HG03108 (cell line): ENCODE data around the gene ST6GALNAC6.
"Not testable (repeated sequence)": the region's sequence is repeated elsewhere in the genome, so short reads cannot be mapped to it uniquely, and the experiment has no call there.

ENCODE experiments used
- ATAC-seq: cut with Tn5 transposase; IDR thresholded peaks from one replicate; pipeline ENCODE4 v1.9.1; 2021; ENCODE audit warnings: moderate library complexity; ENCODE audit not compliant: unreplicated experiment

ST6GALNAC6 gene

DNA sequence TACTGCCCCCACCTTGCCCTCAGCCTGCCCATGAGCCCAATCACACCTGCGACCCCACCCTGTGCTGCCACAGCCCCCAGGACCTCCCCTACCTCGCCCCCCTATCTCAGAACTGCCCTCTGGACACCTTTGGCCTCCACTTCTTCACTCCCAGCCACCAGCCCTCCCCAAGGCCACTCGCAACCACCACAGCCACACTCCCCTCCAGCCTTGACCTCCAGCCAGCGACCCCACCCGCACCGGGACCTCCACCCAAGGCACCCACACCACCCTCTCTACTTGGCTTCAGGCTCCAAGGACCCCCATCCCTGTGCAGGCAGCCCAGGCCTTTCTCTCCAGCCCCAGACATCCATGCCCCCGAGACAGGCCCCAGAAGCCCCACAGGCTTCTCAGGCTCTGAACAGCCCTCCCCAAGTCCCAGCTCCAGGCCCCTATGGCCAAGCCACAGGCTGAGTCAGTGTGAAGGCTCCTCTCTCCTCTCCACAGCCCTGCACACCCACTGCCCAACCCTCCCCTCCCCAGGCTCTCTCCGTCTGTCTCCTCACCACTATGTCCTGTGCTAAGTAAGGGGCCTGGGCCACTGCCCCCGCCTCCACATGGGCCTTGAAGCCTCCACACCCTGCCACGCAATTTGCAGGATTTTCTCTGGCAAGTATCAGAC lies 24.0 kb downstream of the ST6GALNAC6 start:
- ATAC-seq = no peak

DNA sequence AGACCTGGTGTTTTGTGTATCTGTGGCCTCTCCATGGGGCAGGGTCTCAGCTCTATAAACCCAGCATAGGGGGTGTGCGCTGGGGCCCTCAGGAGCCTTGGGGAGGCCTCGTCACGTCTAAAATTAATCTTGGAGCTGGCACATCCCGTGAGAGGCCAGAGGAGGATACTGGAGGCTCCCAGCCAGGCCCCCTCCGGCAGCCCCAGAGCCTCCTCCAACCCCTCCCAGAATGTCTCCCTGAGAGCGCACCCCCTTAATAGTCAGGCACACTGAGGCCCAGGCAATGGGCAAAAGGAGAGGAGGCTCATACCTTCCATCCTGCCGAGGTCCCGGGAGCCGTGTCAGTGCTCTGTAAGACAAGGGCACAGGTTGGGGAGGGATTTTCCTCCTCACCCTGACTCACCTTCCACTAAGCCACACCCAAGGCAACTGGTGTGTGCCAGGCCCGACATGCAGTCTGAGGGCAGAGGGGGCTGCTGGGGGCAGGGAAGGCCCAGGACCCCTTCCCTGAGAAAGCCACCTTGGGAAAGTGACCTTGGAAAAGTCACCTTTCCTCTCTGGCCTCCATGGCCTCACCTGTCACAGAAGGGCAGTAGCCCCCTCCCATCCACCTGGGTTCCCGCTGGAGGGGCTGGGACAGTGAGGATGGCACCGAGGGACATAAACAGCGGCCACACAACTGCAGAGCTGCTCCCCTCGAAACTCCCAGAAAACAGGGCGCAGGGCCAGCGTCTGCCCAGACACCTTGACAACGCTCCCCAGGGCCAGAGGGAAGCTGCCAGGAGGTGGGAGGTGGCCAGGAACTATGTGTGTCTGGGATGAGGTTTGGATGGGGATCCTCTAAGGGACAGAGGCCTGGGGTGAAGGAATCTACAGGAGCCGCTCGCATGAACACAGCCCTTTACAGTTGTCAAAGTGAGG lies 24.8 kb downstream of the ST6GALNAC6 start:
- no peak for ATAC-seq

GRCh38 chr9:127873886-127874285 lies 25.5 kb downstream of the ST6GALNAC6 start:
- ATAC-seq = no peak

- ATAC-seq = no peak
These were observed 26.1 kb downstream of the ST6GALNAC6 start for GRCh38 chr9:127873223-127873691.

GRCh38 chr9:127872369-127873222 lies 26.8 kb downstream of the ST6GALNAC6 start:
- no peak for ATAC-seq

GRCh38 chr9:127871531-127871930 lies 27.9 kb downstream of the ST6GALNAC6 start:
- no peak for ATAC-seq

DNA sequence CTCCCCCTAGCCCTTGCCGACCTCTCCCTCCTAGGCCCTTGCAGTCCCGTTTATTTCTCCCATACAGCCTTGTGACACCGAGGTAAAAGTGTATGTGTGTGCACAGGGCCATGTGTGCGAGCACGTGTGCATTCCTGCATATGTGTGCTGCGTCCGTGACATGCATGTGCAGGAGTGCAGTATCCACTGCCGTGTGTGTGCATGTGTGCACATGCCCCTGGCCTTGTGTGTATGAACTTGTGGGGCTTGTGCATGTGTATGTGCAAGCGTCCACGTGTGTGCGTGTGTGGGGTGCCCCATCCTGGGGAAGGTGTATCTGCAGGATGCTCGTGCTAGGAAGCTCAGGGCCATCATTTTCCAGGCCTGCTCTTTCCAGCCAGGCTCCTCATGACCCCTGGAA lies 28.5 kb downstream of the ST6GALNAC6 start:
- no peak for ATAC-seq

GRCh38 chr9:127870153-127870491 lies 29.3 kb downstream of the ST6GALNAC6 start:
- ATAC-seq = not testable (repeated sequence)

GRCh38 chr9:127869310-127870152 lies 29.9 kb downstream of the ST6GALNAC6 start:
- no peak for ATAC-seq

GRCh38 chr9:127868278-127868902 lies 31.0 kb downstream of the ST6GALNAC6 start:
- no peak for ATAC-seq

- ATAC-seq = no peak
These were observed 31.8 kb downstream of the ST6GALNAC6 start for GRCh38 chr9:127867356-127868277.

- ATAC-seq = no peak
These were observed 32.9 kb downstream of the ST6GALNAC6 start for GRCh38 chr9:127866535-127866934.

- ATAC-seq = no peak
These were observed 33.5 kb downstream of the ST6GALNAC6 start for GRCh38 chr9:127865645-127866464.

DNA sequence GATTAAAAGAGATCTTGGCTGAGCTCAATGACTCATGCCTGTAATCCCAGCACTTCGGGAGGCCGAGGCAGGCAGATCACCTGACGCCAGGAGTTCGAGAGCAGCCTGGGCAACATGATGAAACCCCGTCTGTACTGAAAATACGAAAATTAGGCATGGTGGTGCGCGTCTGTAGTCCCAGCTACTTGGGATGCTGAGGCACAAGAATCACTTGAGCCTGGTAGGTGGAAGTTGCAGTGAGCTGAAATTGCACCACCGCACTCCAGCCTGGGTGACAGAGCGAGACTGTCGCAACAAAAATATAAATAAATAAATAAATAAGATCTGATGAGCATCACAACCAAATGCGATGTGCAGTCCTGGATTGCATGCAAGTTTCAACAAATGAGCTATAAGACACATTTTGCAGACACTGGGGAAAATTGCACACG lies 36.2 kb downstream of the ST6GALNAC6 start:
- no peak for ATAC-seq

DNA sequence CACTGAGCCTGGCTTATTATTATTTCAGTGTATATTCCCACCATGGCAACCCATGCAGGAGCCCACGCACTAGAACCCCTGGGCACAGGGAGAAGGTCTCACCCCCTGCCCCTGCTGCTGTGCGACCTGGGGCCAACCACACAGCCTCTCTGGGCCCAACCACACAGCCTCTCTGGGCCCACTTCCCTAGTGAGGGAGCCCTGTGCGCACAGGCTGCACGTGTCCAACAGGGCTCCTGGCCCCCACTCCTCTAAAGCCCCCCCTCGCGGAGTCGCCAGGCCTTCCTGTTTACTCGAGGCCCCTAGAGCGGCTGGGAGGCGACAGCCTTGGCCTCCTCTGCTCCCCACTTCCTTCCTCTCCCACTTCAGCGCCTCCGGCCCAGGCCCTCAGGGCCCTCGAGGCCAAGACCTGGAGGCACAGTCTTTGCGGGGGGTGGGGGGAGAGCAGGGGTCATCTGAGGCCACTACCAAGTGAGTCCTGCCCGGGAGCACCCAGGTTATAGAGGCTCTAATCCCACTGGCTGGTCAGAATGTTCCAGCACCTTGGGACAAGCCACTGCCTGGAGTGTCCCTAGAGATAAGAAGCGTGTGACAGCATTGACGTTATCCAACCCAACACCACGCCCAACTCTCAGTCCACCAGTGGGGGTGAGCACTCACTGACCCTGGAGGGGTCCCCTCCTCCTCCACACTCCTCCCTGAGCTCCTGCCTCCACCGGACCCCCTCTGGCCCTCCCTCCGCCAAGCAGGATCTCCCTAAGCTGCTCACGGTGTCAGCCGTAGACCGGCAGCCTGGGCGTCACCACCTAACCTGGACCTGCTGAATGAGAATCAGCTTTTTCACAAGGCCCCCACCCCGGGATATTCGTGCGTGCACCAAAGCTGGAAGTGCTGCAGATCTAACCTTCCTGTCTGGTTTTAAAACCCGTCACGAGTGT lies 37.1 kb downstream of the ST6GALNAC6 start:
- ATAC-seq = peak; percentile 42

DNA sequence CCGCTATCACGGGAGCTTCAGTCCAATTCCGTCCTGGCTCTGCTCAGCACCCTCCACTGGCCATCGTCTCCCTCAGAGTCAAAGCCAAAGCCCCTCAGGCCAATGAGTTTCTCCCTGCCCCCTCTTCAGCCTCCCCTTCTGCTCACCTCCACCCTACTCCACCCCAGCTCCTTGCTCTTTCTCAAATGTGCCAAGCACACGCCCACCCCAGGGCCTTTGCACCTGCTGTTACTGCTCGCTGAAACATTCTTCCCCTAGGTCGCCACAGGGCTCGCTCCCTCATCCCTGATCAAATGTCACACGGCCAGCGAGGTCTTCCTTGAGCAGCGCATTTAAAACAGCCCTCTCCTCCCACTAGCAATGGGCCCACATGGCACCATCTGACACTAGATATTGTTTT lies 38.6 kb downstream of the ST6GALNAC6 start:
- no peak for ATAC-seq

DNA sequence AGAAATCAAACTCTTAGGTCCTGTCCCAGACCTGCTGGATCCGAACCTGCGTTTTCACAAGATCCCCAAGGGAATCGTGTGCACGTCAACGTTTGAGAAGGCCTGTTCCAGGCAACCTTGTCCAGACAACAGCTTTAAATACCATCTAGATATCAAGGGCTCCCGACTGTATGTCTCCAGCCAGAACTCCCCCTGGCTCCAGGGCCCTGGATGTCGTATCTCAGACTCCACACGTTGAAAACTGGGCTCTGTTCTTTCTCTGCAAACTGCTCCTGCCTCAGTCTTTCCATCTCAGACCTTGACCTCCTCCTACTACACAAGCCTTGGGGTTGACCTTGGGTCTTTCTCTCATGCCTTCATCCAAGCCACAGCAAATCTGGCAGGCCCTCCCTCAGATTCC lies 39.1 kb downstream of the ST6GALNAC6 start:
- no peak for ATAC-seq
